ENCODE results near the gene GLYATL1. TPM values are rescaled to one million over a fixed set of nuclear protein-coding genes. Genes with fewer than 3 reads are reported as not detected.

Gene GLYATL1
- total RNA-seq, 1 experiment from 2014 or later = 5.4 TPM

DNA sequence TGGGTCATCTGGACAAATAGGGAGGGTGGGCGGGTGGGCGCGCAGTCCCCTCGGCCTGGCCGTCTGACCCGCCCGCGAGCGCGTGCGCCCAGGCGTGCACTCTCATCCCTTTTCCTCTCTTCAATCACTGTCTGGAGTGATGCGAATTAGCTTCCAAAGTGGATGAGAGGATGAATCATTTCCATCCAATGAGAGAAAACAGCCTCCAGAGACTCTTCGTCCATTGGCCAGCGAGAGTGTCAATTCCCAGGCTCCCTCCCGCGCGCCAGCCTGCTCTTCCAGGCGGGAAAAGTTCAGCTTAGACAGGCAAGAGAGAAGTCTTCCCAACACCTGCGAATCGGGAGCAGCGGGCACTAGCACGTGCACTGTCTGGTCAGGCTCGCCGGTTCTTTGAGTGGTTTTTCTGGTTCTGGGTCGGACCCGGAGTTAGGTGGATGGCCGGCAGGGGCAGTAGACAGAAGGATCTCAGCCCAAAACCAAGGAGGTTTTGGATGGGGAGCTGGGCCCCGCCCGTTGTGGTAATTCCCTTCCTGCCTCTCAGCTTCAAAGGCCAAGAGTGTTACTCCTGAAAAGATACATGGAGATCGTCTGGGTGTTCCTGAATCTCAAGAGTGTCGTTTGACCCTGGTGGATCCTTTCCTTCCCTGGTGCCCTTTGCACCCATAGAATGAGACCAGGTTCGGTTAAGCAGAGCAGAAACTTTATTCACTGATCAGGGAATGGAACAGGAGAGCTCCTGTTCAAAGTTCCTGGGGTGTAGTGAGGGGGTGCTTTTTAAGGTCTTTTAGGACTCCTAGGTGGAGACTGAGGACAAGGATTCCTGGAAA is 33.4 kb upstream of the GLYATL1 start (continued):
- TF ChIP-seq, protein P1, sequence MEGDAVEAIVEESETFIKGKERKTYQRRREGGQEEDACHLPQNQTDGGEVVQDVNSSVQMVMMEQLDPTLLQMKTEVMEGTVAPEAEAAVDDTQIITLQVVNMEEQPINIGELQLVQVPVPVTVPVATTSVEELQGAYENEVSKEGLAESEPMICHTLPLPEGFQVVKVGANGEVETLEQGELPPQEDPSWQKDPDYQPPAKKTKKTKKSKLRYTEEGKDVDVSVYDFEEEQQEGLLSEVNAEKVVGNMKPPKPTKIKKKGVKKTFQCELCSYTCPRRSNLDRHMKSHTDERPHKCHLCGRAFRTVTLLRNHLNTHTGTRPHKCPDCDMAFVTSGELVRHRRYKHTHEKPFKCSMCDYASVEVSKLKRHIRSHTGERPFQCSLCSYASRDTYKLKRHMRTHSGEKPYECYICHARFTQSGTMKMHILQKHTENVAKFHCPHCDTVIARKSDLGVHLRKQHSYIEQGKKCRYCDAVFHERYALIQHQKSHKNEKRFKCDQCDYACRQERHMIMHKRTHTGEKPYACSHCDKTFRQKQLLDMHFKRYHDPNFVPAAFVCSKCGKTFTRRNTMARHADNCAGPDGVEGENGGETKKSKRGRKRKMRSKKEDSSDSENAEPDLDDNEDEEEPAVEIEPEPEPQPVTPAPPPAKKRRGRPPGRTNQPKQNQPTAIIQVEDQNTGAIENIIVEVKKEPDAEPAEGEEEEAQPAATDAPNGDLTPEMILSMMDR (IDR thresholded peaks at IDR 0.05) = no peak; the same call in 1 of the 2 replicates
- TF ChIP-seq, protein P2, sequence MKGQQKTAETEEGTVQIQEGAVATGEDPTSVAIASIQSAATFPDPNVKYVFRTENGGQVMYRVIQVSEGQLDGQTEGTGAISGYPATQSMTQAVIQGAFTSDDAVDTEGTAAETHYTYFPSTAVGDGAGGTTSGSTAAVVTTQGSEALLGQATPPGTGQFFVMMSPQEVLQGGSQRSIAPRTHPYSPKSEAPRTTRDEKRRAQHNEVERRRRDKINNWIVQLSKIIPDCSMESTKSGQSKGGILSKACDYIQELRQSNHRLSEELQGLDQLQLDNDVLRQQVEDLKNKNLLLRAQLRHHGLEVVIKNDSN (CRISPR knock-in tag; IDR thresholded peaks at IDR 0.05) = peak; percentile 75; the same call in 1 of the 2 replicates
- TF ChIP-seq, protein P3, sequence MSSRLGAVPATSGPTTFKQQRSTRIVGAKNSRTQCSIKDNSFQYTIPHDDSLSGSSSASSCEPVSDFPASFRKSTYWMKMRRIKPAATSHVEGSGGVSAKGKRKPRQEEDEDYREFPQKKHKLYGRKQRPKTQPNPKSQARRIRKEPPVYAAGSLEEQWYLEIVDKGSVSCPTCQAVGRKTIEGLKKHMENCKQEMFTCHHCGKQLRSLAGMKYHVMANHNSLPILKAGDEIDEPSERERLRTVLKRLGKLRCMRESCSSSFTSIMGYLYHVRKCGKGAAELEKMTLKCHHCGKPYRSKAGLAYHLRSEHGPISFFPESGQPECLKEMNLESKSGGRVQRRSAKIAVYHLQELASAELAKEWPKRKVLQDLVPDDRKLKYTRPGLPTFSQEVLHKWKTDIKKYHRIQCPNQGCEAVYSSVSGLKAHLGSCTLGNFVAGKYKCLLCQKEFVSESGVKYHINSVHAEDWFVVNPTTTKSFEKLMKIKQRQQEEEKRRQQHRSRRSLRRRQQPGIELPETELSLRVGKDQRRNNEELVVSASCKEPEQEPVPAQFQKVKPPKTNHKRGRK (CRISPR knock-in tag; IDR thresholded peaks at IDR 0.05; ENCODE audit: borderline replicate concordance) = 0 out of 2 replicates have a peak, but pooled peaks have one; percentile 49
- TF ChIP-seq ZBTB21 (CRISPR knock-in tag; IDR thresholded peaks at IDR 0.05; ENCODE audit: borderline replicate concordance) = peak; percentile 59; the same call in 1 of the 2 replicates
- no peak for TF ChIP-seq FOXJ3 (CRISPR knock-in tag; IDR thresholded peaks at IDR 0.05; ENCODE audit: borderline replicate concordance)
- TF ChIP-seq, protein P4, sequence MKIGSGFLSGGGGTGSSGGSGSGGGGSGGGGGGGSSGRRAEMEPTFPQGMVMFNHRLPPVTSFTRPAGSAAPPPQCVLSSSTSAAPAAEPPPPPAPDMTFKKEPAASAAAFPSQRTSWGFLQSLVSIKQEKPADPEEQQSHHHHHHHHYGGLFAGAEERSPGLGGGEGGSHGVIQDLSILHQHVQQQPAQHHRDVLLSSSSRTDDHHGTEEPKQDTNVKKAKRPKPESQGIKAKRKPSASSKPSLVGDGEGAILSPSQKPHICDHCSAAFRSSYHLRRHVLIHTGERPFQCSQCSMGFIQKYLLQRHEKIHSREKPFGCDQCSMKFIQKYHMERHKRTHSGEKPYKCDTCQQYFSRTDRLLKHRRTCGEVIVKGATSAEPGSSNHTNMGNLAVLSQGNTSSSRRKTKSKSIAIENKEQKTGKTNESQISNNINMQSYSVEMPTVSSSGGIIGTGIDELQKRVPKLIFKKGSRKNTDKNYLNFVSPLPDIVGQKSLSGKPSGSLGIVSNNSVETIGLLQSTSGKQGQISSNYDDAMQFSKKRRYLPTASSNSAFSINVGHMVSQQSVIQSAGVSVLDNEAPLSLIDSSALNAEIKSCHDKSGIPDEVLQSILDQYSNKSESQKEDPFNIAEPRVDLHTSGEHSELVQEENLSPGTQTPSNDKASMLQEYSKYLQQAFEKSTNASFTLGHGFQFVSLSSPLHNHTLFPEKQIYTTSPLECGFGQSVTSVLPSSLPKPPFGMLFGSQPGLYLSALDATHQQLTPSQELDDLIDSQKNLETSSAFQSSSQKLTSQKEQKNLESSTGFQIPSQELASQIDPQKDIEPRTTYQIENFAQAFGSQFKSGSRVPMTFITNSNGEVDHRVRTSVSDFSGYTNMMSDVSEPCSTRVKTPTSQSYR (CRISPR knock-in tag; IDR thresholded peaks at IDR 0.05) = peak; percentile 93
- TF ChIP-seq SMAD3 (CRISPR knock-in tag; IDR thresholded peaks at IDR 0.05; ENCODE audit: borderline replicate concordance) = peak; percentile 94
- TF ChIP-seq, protein P5, sequence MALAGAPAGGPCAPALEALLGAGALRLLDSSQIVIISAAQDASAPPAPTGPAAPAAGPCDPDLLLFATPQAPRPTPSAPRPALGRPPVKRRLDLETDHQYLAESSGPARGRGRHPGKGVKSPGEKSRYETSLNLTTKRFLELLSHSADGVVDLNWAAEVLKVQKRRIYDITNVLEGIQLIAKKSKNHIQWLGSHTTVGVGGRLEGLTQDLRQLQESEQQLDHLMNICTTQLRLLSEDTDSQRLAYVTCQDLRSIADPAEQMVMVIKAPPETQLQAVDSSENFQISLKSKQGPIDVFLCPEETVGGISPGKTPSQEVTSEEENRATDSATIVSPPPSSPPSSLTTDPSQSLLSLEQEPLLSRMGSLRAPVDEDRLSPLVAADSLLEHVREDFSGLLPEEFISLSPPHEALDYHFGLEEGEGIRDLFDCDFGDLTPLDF (CRISPR knock-in tag; IDR thresholded peaks at IDR 0.05) = peak; percentile 83; the same call in 1 of the 2 replicates
- TF ChIP-seq ELF4 (CRISPR knock-in tag; IDR thresholded peaks at IDR 0.05; ENCODE audit: low read depth) = 0 out of 2 replicates have a peak, but pooled peaks have one; percentile 45
- TF ChIP-seq, protein P6, sequence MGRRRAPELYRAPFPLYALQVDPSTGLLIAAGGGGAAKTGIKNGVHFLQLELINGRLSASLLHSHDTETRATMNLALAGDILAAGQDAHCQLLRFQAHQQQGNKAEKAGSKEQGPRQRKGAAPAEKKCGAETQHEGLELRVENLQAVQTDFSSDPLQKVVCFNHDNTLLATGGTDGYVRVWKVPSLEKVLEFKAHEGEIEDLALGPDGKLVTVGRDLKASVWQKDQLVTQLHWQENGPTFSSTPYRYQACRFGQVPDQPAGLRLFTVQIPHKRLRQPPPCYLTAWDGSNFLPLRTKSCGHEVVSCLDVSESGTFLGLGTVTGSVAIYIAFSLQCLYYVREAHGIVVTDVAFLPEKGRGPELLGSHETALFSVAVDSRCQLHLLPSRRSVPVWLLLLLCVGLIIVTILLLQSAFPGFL (CRISPR knock-in tag; IDR thresholded peaks at IDR 0.05; ENCODE audit: borderline replicate concordance) = no peak
- TF ChIP-seq SOX15 (CRISPR knock-in tag; IDR thresholded peaks at IDR 0.05) = no peak
- TF ChIP-seq ZNF416 (CRISPR knock-in tag; IDR thresholded peaks at IDR 0.05) = no peak
- peak; percentile 82; the same call in 1 of the 2 replicates for TF ChIP-seq ZNF232 (CRISPR knock-in tag; IDR thresholded peaks at IDR 0.05)
- TF ChIP-seq, protein P7, sequence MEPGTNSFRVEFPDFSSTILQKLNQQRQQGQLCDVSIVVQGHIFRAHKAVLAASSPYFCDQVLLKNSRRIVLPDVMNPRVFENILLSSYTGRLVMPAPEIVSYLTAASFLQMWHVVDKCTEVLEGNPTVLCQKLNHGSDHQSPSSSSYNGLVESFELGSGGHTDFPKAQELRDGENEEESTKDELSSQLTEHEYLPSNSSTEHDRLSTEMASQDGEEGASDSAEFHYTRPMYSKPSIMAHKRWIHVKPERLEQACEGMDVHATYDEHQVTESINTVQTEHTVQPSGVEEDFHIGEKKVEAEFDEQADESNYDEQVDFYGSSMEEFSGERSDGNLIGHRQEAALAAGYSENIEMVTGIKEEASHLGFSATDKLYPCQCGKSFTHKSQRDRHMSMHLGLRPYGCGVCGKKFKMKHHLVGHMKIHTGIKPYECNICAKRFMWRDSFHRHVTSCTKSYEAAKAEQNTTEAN (CRISPR knock-in tag; IDR thresholded peaks at IDR 0.05) = peak; percentile 91
- peak; percentile 69; the same call in 1 of the 2 replicates for TF ChIP-seq TCF7 (CRISPR knock-in tag; IDR thresholded peaks at IDR 0.05; ENCODE audit: low read depth)
- TF ChIP-seq ZNF138 (CRISPR knock-in tag; conservative IDR thresholded peaks at IDR 0.05) = peak; percentile 78; the same call in 1 of the 2 replicates
- no peak for TF ChIP-seq HMGA2 (CRISPR knock-in tag; IDR thresholded peaks at IDR 0.05)
- TF ChIP-seq, protein P8, sequence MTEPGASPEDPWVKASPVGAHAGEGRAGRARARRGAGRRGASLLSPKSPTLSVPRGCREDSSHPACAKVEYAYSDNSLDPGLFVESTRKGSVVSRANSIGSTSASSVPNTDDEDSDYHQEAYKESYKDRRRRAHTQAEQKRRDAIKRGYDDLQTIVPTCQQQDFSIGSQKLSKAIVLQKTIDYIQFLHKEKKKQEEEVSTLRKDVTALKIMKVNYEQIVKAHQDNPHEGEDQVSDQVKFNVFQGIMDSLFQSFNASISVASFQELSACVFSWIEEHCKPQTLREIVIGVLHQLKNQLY (CRISPR knock-in tag; IDR thresholded peaks at IDR 0.05) = no peak
- no peak for TF ChIP-seq RORB (CRISPR knock-in tag; IDR thresholded peaks at IDR 0.05)
- peak; percentile 87 for TF ChIP-seq ETV6 (CRISPR knock-in tag; IDR thresholded peaks at IDR 0.05)
- TF ChIP-seq CREB1 (CRISPR knock-in tag; IDR thresholded peaks at IDR 0.05) = peak; percentile 89
- TF ChIP-seq ZNF396 (CRISPR knock-in tag; IDR thresholded peaks at IDR 0.05; ENCODE audit: borderline replicate concordance) = no peak
- peak; percentile 72; the same call in 1 of the 2 replicates for TF ChIP-seq JUN (CRISPR knock-in tag; IDR thresholded peaks at IDR 0.05)
- TF ChIP-seq IRF2 (CRISPR knock-in tag; IDR thresholded peaks at IDR 0.05; ENCODE audit: borderline replicate concordance, low read depth) = no peak
